HepG2 (cell line): ENCODE results near the gene DDIT4. TPM values are rescaled to one million over a fixed set of nuclear protein-coding genes. Genes with fewer than 3 reads are reported as not detected.

Source experiments
- ATAC-seq: fragments of 200-7000 bp; cut with Tn5 transposase; 3 replicates; pipeline ENCODE4 v1.9.1; 2020; ENCODE audit warnings: mild to moderate bottlenecking, moderate library complexity
- BruUV-seq: library from RNA; stranded (reverse); fragments of 400-500 nt; replicated peaks from 2 replicates; lab custom pipeline; 2021; lab: Mats Ljungman, UMichigan
- CTCF ChIA-PET: fragments of 300-600 bp; formaldehyde crosslinking; extraction: SDS; loops from one replicate; lab custom pipeline; 2021; ENCODE audit warnings: low total read pairs, inconsistent platforms, low intra/inter-chr PET ratio; lab: Yijun Ruan, JAX
- POLR2A ChIA-PET: fragments of 350-600 bp; sonication (Branson Sonifier 250); formaldehyde crosslinking; loops from one replicate; lab custom pipeline; 2020; ENCODE audit warnings: antibody characterized with exemption, inconsistent platforms; lab: Yijun Ruan, JAX
- DNase-seq: peaks from one replicate; pipeline ENCODE4 v3.0.0-alpha.2; 2015; ENCODE audit warnings: low spot score
- FAIRE-seq: peaks from 3 replicates; lab custom pipeline; 2011; peaks lifted over from hg19 to GRCh38; lab: Jason Lieb, UNC
- H2AFZ ChIP-seq: one replicate; pipeline ENCODE4 v1.6.1; 2011; ENCODE audit warnings: low read length, inconsistent platforms
- H3K27ac ChIP-seq: fragments of 300-600 bp; 3 replicates; pipeline ENCODE4 v1.8.0; 2011; ENCODE audit warnings: mixed run types, mild to moderate bottlenecking, mixed read lengths, low read length, inconsistent platforms; ENCODE audit not compliant: insufficient read depth; ENCODE audit errors: extremely low read length
- H3K27me3 ChIP-seq, 2 experiments: fragments of 200-600 bp in 1 of 2; 2 replicates in 1 of 2; 3 replicates in 1 of 2; pipeline versions ENCODE4 v1.6.0 to v1.8.0; 2011; ENCODE audit warnings: low read length in 2 of 2, mild to moderate bottlenecking in 2 of 2, moderate library complexity in 2 of 2, inconsistent platforms in 1 of 2; ENCODE audit not compliant: insufficient read depth in 2 of 2, control insufficient read depth in 1 of 2
- H3K36me3 ChIP-seq, 2 experiments: fragments of 200-600 bp in 1 of 2; replicated peaks in 1 of 2; 2 replicates in 1 of 2; 3 replicates in 1 of 2; pipeline versions ENCODE4 v1.5.1 to v1.8.0; 2011; ENCODE audit warnings: low read length in 2 of 2, inconsistent platforms in 1 of 2; ENCODE audit not compliant: insufficient read depth in 2 of 2, control insufficient read depth in 1 of 2
- H3K4me1 ChIP-seq: 2 replicates; pipeline ENCODE4 v1.5.1; 2012; ENCODE audit warnings: low read length, inconsistent platforms; ENCODE audit not compliant: insufficient read depth
- H3K4me2 ChIP-seq: 2 replicates; pipeline ENCODE4 v1.6.0; 2011; ENCODE audit warnings: low read depth, low read length, inconsistent platforms
- H3K4me3 ChIP-seq, 3 experiments: fragments of 200-600 bp in 1 of 3; sonication (generic), shearing (Covaris generic) in 1 of 3; replicated peaks in 1 of 3; 2 replicates each; pipeline ENCODE4 v1.5.1; 2011 to 2016; ENCODE audit warnings: low read length in 3 of 3, inconsistent platforms in 2 of 3, low read depth in 2 of 3, mild to moderate bottlenecking in 2 of 3, control low read depth in 1 of 3, mixed read lengths in 1 of 3; ENCODE audit not compliant: insufficient read depth in 1 of 3
- H3K79me2 ChIP-seq: one replicate; pipeline ENCODE4 v1.6.1; 2011; ENCODE audit warnings: low read length, inconsistent platforms; ENCODE audit not compliant: insufficient read depth
- H3K9ac ChIP-seq: 2 replicates; pipeline ENCODE4 v1.6.0; 2011; ENCODE audit warnings: mild to moderate bottlenecking, low read depth, low read length, inconsistent platforms; ENCODE audit not compliant: insufficient read depth
- H3K9me3 ChIP-seq: 2 replicates; pipeline ENCODE4 v1.5.1; 2012; ENCODE audit warnings: mild to moderate bottlenecking, low read length
- H4K20me1 ChIP-seq: 2 replicates; pipeline ENCODE4 v1.6.0; 2011; ENCODE audit warnings: inconsistent platforms, mild to moderate bottlenecking, low read length, moderate library complexity; ENCODE audit not compliant: insufficient read depth
- AHDC1 ChIP-seq: sonication (generic); formaldehyde crosslinking; IDR thresholded peaks from 2 replicates; pipeline ENCODE4 v1.5.1; 2020; ENCODE audit warnings: mild to moderate bottlenecking, missing genetic modification reagents, borderline replicate concordance
- KDM1A ChIP-seq: IDR thresholded peaks from 2 replicates; pipeline ENCODE4 v1.6.1; 2016; ENCODE audit warnings: missing compliant biosample characterization
- NCOA1 ChIP-seq: sonication (generic); formaldehyde crosslinking; IDR thresholded peaks from 2 replicates; pipeline ENCODE4 v1.9.0; 2021; ENCODE audit warnings: missing genetic modification reagents
- RCOR2 ChIP-seq: IDR thresholded peaks from 2 replicates; pipeline ENCODE4 v1.6.1; 2016; ENCODE audit warnings: missing biosample characterization, missing genetic modification reagents
- RFX1 ChIP-seq: fragments of 450-650 bp; IDR thresholded peaks from 2 replicates; pipeline ENCODE4 v1.6.1; 2017
- SNAI1 ChIP-seq: sonication (generic); formaldehyde crosslinking; IDR thresholded peaks from 2 replicates; pipeline ENCODE4 v1.5.0; 2020; ENCODE audit warnings: mild to moderate bottlenecking, missing genetic modification reagents, borderline replicate concordance
- SP2 ChIP-seq: sonication (generic); formaldehyde crosslinking; IDR thresholded peaks from 2 replicates; pipeline ENCODE4 v1.5.1; 2020; ENCODE audit warnings: mild to moderate bottlenecking, missing genetic modification reagents
- ZBTB7A ChIP-seq: sonication (generic); formaldehyde crosslinking; IDR thresholded peaks from 2 replicates; pipeline ENCODE4 v1.8.0; 2022; ENCODE audit warnings: mild to moderate bottlenecking, missing genetic modification reagents
- ZHX1 ChIP-seq: sonication (generic); formaldehyde crosslinking; IDR thresholded peaks from 2 replicates; pipeline ENCODE4 v1.8.1; 2022; ENCODE audit warnings: low read depth, mild to moderate bottlenecking, missing genetic modification reagents
- ZIK1 ChIP-seq: sonication (generic); formaldehyde crosslinking; IDR thresholded peaks from 2 replicates; pipeline ENCODE4 v1.5.0; 2020; ENCODE audit warnings: mild to moderate bottlenecking, low read depth, missing genetic modification reagents, borderline replicate concordance
- ZNF564 ChIP-seq: sonication (generic); formaldehyde crosslinking; IDR thresholded peaks from 2 replicates; pipeline ENCODE4 v1.8.1; 2023; ENCODE audit warnings: mild to moderate bottlenecking, missing genetic modification reagents
- ZNF577 ChIP-seq: sonication (generic); formaldehyde crosslinking; IDR thresholded peaks from 2 replicates; pipeline ENCODE4 v1.4.0; 2020; ENCODE audit warnings: mild to moderate bottlenecking, low read depth, missing genetic modification reagents, borderline replicate concordance
- ZSCAN20 ChIP-seq: sonication (generic); formaldehyde crosslinking; IDR thresholded peaks from 2 replicates; pipeline ENCODE4 v1.4.0; 2020; ENCODE audit warnings: missing genetic modification reagents, mild to moderate bottlenecking, borderline replicate concordance
- WGBS: methylation state at CpG from one replicate; pipeline ENCODE4 v1.1.6; 2017; ENCODE audit warnings: low lambda C conversion rate; 5-methylcytosine and 5-hydroxymethylcytosine counted together
- in situ Hi-C: cut with HindIII; loops from 2 replicates; pipeline ENCODE4 v1.10.0; 2017; ENCODE audit warnings: low pct_unique_long_range_greater_than_20kb; ENCODE audit not compliant: extremely low pct_ligation_motif_present
- intact Hi-C: fragments of 100-400 bp; cut with micrococcal nuclease; formaldehyde crosslinking; loops from one replicate; pipeline ENCODE4 v1.10.0; 2022; ENCODE audit not compliant: unreplicated experiment
- polyA plus RNA-seq, 8 experiments: library from polyadenylated mRNA; depleted of rRNA in 3 of 8; stranded (reverse) in 7 of 8; unstranded in 1 of 8; fragments of >200 nt; fragmentation: Illumina TruSeq in 4 of 8; extraction: Trizol in 4 of 8; gene quantifications; 2 replicates each; pipeline versions ENCODE4 v1.2.1 to v1.2.3, GENCODE V29; 2011 to 2016; ENCODE audit warnings: low read depth in 4 of 8, missing spikeins in 1 of 8, mixed read lengths in 1 of 8; ENCODE audit not compliant: insufficient read depth in 1 of 8
- total RNA-seq, 5 experiments: library from RNA; depleted of rRNA; stranded (reverse); fragments of >200 nt; fragmentation: Illumina TruSeq; extraction: Trizol; gene quantifications; 2 replicates each; pipeline ENCODE4 v1.2.3, GENCODE V29; 2016; ENCODE audit warnings: low read depth in 1 of 5

DDIT4 gene
- total and polyA plus RNA-seq, 2 of the 13 experiments (the other 11 are each of a cell fraction or from before 2014, with no cell fraction given) = 35.6 to 40.7 TPM

- TF ChIP-seq ZBTB7A (no peak), RFX1 (no peak), ZIK1 (CRISPR knock-in tag) (peak; percentile 88; the same call in 1 of the 2 replicates)
Measured at GRCh38 chr10:72316748-72317435, 43.2 kb downstream of the DDIT4 start (continued).

- ChIA-PET CTCF (no interaction called here), POLR2A (interaction anchor here (0.7 to 8.1 kb wide), 8 partner anchors 12 to 274 kb away, joined by 3 to 322 read pairs (median 28); partner anchors contain the start of gene DDIT4)
- H3K79me2 ChIP-seq = no peaks in the 10 kb centered on the region
- H3K27me3 ChIP-seq = no peaks in the 10 kb centered on the region
- no peak for FAIRE-seq
- H3K4me2 ChIP-seq = peak overlapping the region; percentile 98
- in situ Hi-C loops = no loop called here
- peaks cover 85% of the 10 kb centered on the region for H3K4me1 ChIP-seq
- H3K36me3 ChIP-seq = no peaks in the 10 kb centered on the region
- intact Hi-C loops = loop anchor here (2.0 kb wide), 1 partner anchor 46 kb away; the partner anchor contains the start of gene DDIT4
- no peak for ATAC-seq
- peak overlapping the region; percentile 43 to 75 (median 49) for H3K4me3 ChIP-seq
- 59% methylated on average over 10 of the region's 10 CpGs for WGBS
- BruUV-seq = TSS peak; percentile 41
- H3K9ac ChIP-seq = peak overlapping the region; percentile 84
- no peaks in the 10 kb centered on the region for H3K9me3 ChIP-seq
- DNase-seq = no peak
- peak overlapping the region; percentile 98 for H3K27ac ChIP-seq
- H4K20me1 ChIP-seq = no peaks in the 10 kb centered on the region
- no peak overlapping the region for H2AFZ ChIP-seq
- TF ChIP-seq NCOA1 (no peak), SP2 (CRISPR knock-in tag) (no peak), ZSCAN20 (CRISPR knock-in tag) (no peak), AHDC1 (CRISPR knock-in tag) (0 out of 2 replicates have a peak, but pooled peaks have one; percentile 22), KDM1A (CRISPR knock-in tag) (peak; percentile 63; the same call in 1 of the 2 replicates), SNAI1 (CRISPR knock-in tag) (no peak), RCOR2 (CRISPR knock-in tag) (peak; percentile 42; the same call in 1 of the 2 replicates), ZHX1 (CRISPR knock-in tag) (no peak), ZNF564 (CRISPR knock-in tag) (no peak), ZNF577 (no peak)
Measured at GRCh38 chr10:72318418-72319262, 44.9 kb downstream of the DDIT4 start.
